Stimulated activated naive B cell treated with anti-CD40 and anti-IgM and Interleukin-4, amounts not matched to agents 10 μg/mL and 1 μg/mL and 100 μg/mL, for 72 hours (primary cell): ENCODE results near the gene UBE2D2.
"Not testable (repeated sequence)": the region's sequence is repeated elsewhere in the genome, so short reads cannot be mapped to it uniquely, and the experiment has no call there.

Experiments used
- ATAC-seq, 2 donors: fragments of 150-1000 bp; cut with Tn5 transposase; replicated peaks; 2 replicates each; pipeline ENCODE4 v1.10.0; 2021; ENCODE audit warnings: moderate library complexity in 1 of 2
- DNase-seq: peaks from one replicate; pipeline ENCODE4 v3.0.0; 2021
- H3K27ac Mint-ChIP-seq: one replicate; pipeline ENCODE4 v1.8.0; 2022; ENCODE audit warnings: mild to moderate bottlenecking, mixed read lengths
- H3K27me3 Mint-ChIP-seq, 2 donors: one replicate each; pipeline ENCODE4 v1.8.0; 2022; ENCODE audit warnings: mixed read lengths in 2 of 2
- H3K36me3 Mint-ChIP-seq, 2 donors: one replicate each; pipeline ENCODE4 v1.8.0; 2022; ENCODE audit warnings: mixed read lengths in 2 of 2, mild to moderate bottlenecking in 1 of 2
- H3K4me1 Mint-ChIP-seq, 2 donors: one replicate each; pipeline ENCODE4 v1.8.0; 2022; ENCODE audit warnings: mixed read lengths in 2 of 2, mild to moderate bottlenecking in 1 of 2
- H3K4me3 Mint-ChIP-seq, 2 donors: one replicate each; pipeline ENCODE4 v1.8.0; 2022; ENCODE audit warnings: mild to moderate bottlenecking in 2 of 2, mixed read lengths in 2 of 2, moderate library complexity in 1 of 2
- H3K9me3 Mint-ChIP-seq, 2 donors: one replicate each; pipeline ENCODE4 v1.8.0; 2022; ENCODE audit warnings: mixed read lengths in 2 of 2, mild to moderate bottlenecking in 1 of 2

Gene UBE2D2

DNA sequence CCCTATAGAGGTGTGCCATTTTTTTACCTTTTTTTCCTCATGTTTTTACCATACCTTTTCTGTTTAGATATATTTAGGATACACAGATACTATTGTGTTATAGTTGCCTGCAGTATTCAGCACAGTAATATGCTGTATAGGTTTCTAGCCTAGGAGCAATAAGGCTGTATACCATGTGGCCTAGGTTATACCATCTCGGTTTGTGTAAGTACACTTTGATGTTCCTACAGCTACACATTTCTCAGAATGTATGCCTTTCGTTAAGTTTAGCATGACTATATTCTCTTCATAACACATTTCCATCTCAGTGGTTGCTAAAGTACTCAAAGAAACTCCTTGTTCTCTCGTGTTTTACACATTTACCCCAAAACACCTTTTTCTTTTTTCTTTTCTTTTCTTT, 23.0 kb downstream of the UBE2D2 start:
- H3K27me3 Mint-ChIP-seq = no peaks in the 10 kb centered on the region
- H3K4me3 Mint-ChIP-seq = no peak overlapping the region
- no peak overlapping the region for H3K27ac Mint-ChIP-seq
- peaks cover 28 to 61% of the 10 kb centered on the region in 2 donors for H3K4me1 Mint-ChIP-seq
- H3K9me3 Mint-ChIP-seq = no peaks in the 10 kb centered on the region
- ATAC-seq (no peak), DNase-seq (no peak)
- H3K36me3 Mint-ChIP-seq = peaks cover 16 to 36% of the 10 kb centered on the region in 2 donors

DNA sequence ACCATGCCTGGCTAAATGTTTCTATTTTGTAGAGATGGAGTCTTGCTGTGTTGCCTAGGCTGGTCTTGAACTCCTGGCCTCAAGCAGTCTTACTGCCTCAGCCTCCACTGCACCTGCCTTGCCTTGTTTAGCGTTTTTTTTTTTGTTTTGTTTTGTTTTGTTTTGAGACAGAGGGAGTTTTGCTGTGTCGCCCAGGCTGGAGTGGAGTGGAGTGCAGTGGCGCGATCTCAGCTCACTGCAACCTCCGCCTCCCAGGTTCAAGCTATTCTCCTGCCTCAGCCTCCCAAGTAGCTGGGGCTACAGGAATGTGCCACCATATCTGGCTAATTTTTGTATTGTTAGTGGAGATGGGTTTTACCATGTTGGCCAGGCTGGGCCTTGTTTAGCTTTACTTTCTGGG, 27.0 kb downstream of the UBE2D2 start:
- Mint-ChIP-seq H3K36me3 (peaks cover 25 to 42% of the 10 kb centered on the region in 2 donors), H3K4me1 (peaks cover 34 to 77% of the 10 kb centered on the region in 2 donors)
- H3K27me3 Mint-ChIP-seq, H3K4me3 Mint-ChIP-seq, H3K9me3 Mint-ChIP-seq, DNase-seq, H3K27ac Mint-ChIP-seq, ATAC-seq: not testable (repeated sequence)

DNA sequence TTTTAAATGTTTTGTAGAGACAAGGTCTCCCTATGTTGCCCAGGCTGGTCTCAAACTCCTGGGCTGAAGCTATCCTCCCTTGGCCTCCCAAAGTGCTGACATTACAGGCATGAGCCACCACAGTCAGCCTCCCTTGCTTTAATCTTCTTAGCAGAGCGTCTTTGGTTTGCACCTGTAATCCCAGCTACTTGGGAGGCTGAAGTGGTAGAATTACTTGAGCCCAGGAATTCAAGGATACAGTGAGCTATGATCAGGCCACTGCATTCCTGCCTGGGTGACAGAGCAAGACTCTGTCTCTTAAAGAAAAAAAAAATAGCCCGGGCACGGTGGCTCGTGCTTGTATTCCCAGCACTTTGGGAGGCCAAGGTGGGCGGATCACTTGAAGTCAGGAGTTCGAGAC, 27.8 kb downstream of the UBE2D2 start:
- Mint-ChIP-seq H3K36me3 (peaks cover 25 to 39% of the 10 kb centered on the region in 2 donors), H3K4me3 (no peak overlapping the region), H3K27ac (peak overlapping the region; percentile 37), H3K27me3 (no peaks in the 10 kb centered on the region), H3K9me3 (no peaks in the 10 kb centered on the region), H3K4me1 (peaks cover 35 to 79% of the 10 kb centered on the region in 2 donors)
- ATAC-seq (no peak), DNase-seq (no peak)

DNA sequence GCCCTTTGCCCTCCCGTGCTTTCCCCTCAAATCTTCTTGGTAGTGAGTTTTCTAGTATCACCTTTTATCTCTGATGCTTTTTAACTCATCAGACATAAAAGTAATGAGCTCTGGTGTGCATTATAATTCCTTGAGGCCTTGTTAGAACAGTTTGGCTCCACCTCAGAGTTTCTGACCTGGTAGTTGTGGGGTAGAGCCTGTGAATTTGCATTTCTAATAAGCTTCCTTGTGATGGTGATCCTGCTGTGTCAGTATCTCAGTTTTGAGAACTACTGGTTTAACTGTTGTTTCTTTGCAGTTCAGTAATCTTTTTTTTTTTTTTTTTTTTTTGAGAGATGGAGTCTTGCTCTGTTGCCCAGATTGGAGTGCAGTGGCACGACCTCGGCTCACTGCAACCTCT, 31.1 kb downstream of the UBE2D2 start:
- Mint-ChIP-seq H3K27ac (peak overlapping the region; percentile 20), H3K27me3 (no peaks in the 10 kb centered on the region), H3K4me1 (peaks cover 29 to 74% of the 10 kb centered on the region in 2 donors), H3K36me3 (peaks cover 25 to 37% of the 10 kb centered on the region in 2 donors), H3K9me3 (no peaks in the 10 kb centered on the region), H3K4me3 (peak overlapping the region in 1 of 2 donors; percentile 32)
- DNase-seq = no peak
- peak; percentile 59 to 68 for ATAC-seq

DNA sequence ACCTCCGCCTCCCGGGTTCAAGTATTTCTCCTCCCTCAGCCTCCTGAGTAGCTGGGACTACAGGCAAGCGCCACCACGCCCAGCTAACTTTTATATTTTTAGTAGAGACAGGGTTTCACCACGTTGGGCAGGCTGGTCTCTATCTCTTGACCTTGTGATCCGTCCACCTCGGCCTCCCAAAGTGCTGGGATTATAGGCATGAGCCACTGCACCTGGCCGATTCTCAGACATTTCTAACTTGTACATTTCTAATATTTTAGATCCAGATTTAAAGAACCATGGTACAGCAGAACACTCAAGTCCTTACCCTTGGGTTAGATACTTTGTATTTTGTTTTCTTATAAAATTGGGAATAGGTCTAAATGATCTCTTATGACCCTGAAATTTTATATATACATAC, 31.9 kb downstream of the UBE2D2 start:
- H3K9me3 Mint-ChIP-seq, H3K27me3 Mint-ChIP-seq, DNase-seq, ATAC-seq, H3K4me3 Mint-ChIP-seq: not testable (repeated sequence)
- peaks cover 24 to 35% of the 10 kb centered on the region in 2 donors for H3K36me3 Mint-ChIP-seq
- peaks cover 26 to 68% of the 10 kb centered on the region in 2 donors for H3K4me1 Mint-ChIP-seq
- H3K27ac Mint-ChIP-seq = peak overlapping the region; percentile 20

DNA sequence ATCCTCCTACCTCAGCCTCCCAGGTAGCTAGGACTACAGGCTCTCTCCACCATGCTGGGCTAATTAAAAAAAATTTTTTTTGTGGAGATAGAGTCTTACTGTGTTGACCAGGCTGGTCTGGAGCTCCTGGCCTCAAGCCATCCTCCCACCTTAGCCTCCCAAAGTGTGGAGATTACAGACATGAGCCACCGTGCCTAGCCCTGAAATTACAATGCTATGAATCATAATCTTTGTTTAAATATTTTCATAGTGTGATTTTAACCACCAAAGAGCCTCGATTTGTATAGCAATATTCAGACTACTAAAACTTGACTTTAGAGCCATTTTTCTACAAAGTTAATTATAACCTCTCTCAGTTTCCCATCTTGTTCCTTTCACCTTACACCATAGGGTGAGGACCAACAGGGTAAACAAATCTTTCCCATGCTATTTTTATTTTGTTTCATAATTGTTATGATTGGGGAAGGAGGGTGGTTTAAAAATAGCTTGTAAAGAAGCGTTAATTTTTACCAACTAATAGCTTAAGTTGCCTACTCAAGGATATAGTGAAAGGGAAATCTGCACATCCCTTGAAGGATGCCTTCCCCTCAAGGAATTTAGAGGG, 32.7 kb downstream of the UBE2D2 start:
- ATAC-seq (no peak), DNase-seq (no peak)
- Mint-ChIP-seq H3K27me3 (no peaks in the 10 kb centered on the region), H3K4me1 (peaks cover 23 to 62% of the 10 kb centered on the region in 2 donors), H3K36me3 (peaks cover 22 to 30% of the 10 kb centered on the region in 2 donors), H3K27ac (no peak overlapping the region), H3K9me3 (no peaks in the 10 kb centered on the region), H3K4me3 (no peak overlapping the region)

DNA sequence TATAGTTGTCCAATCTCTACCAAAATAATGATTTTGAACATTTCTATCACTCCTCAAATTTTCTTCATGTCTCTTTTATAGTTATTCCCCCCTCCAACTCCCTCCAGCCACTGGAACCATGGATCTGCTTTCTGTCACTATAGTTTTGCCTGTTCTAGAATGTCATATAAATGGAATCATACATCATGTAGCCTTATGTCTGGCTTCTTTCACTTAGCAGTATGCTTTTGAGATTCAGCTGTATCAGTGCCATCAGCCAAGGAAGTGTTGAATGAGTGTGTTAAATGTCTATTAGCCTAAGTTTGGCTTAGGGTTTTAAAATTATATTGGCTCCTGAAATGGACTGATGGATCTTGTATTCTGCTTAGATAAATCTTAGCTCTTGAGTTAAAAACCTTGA, 36.0 kb downstream of the UBE2D2 start:
- peaks cover 16 to 29% of the 10 kb centered on the region in 2 donors for H3K4me1 Mint-ChIP-seq
- H3K36me3 Mint-ChIP-seq = peaks cover 20 to 22% of the 10 kb centered on the region in 2 donors
- ATAC-seq = no peak
- no peaks in the 10 kb centered on the region for H3K27me3 Mint-ChIP-seq
- no peak overlapping the region for H3K4me3 Mint-ChIP-seq
- no peaks in the 10 kb centered on the region for H3K9me3 Mint-ChIP-seq
- H3K27ac Mint-ChIP-seq = no peak overlapping the region
- no peak for DNase-seq

DNA sequence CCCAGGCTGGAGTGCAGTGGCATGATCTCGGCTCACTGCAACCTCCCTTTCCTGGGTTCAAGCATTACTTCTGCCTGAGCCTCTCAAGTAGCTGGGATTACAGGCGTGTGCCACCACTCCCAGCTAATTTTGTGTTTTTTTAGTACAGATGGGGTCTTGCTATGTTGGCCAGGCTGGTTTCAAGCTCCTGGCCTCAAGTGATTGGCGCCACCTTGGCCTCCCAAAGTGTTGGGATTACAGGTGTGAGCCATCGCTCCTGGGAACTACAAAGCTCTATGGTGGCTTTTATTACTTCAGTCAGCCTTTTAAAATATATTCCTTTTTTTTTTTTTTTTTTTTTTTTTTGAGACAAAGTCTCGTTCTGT, 37.4 kb downstream of the UBE2D2 start:
- Mint-ChIP-seq H3K4me1 (peaks cover 14 to 19% of the 10 kb centered on the region in 2 donors), H3K36me3 (peaks cover 18 to 24% of the 10 kb centered on the region in 2 donors)
- H3K9me3 Mint-ChIP-seq, DNase-seq, ATAC-seq, H3K4me3 Mint-ChIP-seq, H3K27ac Mint-ChIP-seq, H3K27me3 Mint-ChIP-seq: not testable (repeated sequence)

DNA sequence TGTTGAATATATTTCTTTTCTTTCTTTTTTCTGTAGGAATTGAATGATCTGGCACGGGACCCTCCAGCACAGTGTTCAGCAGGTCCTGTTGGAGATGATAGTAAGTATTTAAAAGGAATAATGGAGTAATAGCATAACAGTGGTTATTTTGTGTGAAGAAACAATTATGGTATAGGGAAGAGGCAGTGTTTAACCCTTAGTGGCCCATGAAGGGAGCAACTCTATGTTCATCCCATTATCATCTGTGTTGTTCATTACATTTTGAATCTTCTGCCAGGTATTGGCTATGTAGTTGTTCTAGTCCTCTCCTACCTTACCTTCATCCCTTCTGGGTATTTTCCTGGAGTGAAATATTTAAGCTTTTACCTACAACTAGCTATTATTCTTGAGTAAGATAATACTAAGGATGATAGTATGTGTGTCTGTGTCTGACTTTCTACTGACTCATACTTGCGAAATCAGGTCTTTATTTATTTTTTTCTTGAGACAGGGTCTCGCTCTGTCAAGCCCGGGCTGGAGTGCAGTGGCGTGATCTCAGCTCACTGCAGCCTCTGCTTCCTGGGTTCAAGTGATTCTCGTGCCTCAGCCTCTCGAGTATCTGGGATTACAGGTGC, 39.3 kb downstream of the UBE2D2 start:
- H3K4me3 Mint-ChIP-seq = no peak overlapping the region
- H3K27me3 Mint-ChIP-seq = no peaks in the 10 kb centered on the region
- ATAC-seq (no peak), DNase-seq (no peak)
- no peaks in the 10 kb centered on the region for H3K9me3 Mint-ChIP-seq
- no peak overlapping the region for H3K27ac Mint-ChIP-seq
- H3K36me3 Mint-ChIP-seq = peaks cover 17 to 27% of the 10 kb centered on the region in 2 donors
- peaks cover 10 to 11% of the 10 kb centered on the region in 2 donors for H3K4me1 Mint-ChIP-seq

DNA sequence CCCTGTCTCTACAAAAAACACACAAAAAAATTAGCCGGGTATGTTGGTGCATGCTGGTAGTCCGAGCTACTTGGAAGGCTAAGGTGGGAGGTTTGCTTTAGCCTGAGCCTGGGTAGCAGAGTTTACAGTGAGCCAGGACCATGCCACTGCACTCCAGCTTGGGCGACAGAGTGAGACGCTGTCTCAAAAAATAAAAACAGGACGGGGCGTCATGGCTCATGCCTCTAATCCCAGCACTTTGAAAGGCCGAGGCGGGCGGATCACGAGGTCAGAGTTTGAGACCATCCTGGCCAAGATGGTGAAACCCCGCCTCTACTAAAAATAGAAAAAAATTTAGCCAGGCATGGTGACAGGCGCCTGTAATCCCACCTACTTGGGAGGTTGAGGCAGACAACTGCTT, 40.3 kb downstream of the UBE2D2 start:
- H3K27me3 Mint-ChIP-seq = no peaks in the 10 kb centered on the region
- DNase-seq (no peak), ATAC-seq (no peak)
- H3K4me3 Mint-ChIP-seq = no peak overlapping the region
- peaks cover 18 to 21% of the 10 kb centered on the region in 2 donors for H3K4me1 Mint-ChIP-seq
- no peaks in the 10 kb centered on the region for H3K9me3 Mint-ChIP-seq
- peaks cover 22 to 32% of the 10 kb centered on the region in 2 donors for H3K36me3 Mint-ChIP-seq
- no peak overlapping the region for H3K27ac Mint-ChIP-seq

DNA sequence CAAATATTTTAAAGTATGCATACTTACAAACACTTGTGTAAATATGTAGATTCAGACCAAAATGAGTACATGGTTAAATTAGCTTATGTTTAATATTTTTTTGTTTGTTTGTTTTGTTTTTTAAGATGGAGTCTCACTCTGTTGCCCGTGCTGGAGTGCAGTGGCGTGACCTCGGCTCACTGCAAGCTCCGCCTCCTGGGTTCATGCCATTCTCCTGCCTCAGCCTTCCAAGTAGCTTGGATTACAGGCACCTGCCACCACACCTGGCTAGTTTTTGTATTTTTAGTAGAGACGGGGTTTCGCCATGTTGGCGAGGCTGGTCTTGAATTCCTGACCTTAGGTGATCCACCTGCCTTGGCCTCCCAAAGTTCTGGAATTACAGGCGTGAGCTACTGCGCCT, 40.8 kb downstream of the UBE2D2 start:
- not testable (repeated sequence) for DNase-seq, ATAC-seq, H3K27me3 Mint-ChIP-seq, H3K4me3 Mint-ChIP-seq, H3K27ac Mint-ChIP-seq, H3K9me3 Mint-ChIP-seq
- peaks cover 22 to 31% of the 10 kb centered on the region in 2 donors for H3K36me3 Mint-ChIP-seq
- peaks cover 18 to 25% of the 10 kb centered on the region in 2 donors for H3K4me1 Mint-ChIP-seq

DNA sequence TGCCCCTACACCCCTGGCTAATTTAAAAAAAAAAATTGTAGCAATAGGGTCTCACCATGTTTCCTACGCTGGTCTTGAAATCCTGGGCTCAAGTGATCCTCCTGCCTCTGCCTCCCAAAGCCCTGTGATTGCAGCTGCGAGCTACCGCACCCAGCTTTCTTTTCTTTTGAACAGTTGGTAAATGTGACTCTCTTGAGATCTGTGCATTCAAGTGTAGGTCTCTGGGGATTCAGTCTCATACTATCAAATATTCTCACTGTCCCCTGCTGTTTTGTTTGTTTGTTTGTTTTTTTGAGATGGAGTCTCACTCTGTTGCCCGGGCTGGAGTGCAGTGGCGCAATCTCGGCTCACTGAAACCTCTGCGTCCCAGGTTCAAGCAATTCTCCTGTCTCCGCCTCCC, 44.7 kb downstream of the UBE2D2 start:
- Mint-ChIP-seq H3K4me3 (peak overlapping the region; percentile 47 to 50), H3K36me3 (peaks cover 25 to 37% of the 10 kb centered on the region in 2 donors), H3K27ac (peak overlapping the region; percentile 91), H3K4me1 (peaks cover 16 to 38% of the 10 kb centered on the region in 2 donors), H3K27me3 (no peaks in the 10 kb centered on the region), H3K9me3 (no peaks in the 10 kb centered on the region)
- peak; percentile 76 to 79 for ATAC-seq
- DNase-seq = no peak

DNA sequence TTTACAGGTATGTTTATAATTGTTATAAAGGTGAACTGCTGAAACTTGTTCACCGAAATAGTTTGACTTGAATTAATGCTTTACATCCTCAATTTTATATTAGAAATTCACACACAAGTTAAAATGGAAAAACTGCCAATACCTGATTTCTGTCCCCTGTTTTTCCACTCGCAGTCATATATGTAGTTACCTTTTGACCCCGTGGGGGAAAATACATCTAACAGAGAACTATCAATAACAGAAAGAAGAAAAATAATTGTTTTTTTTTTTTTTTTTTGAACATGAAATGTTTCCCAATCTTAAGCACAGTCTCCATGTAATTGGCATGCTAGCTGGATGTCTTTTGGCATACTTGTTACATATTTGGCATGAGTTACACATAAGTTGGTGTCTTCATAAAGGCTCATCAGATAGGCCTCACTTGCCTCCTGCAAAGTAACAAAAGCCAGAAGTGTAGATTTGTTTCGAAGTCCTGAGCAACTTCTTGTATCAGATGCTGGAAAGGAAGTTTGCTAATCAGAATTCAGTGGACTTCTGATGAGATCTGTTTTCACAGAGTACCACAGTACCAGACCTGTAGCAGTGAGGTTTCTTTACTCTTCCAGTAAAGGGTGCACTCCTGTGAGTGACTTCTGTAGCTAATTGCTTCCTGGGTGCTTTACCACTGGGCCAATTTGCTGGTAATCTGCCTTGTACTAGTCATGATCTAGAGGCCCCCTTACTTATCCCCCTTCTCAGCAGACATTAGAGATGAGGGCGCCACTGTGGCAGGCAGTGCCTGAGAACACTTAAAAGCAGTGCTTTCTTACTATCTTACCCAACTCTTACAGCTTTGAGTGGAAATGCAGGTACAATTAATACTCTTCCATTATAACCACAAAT, 50.8 kb downstream of the UBE2D2 start:
- Mint-ChIP-seq H3K4me1 (peaks cover 9 to 29% of the 10 kb centered on the region in 2 donors), H3K27me3 (no peaks in the 10 kb centered on the region), H3K27ac (peak overlapping the region; percentile 51), H3K36me3 (peaks cover 16 to 23% of the 10 kb centered on the region in 2 donors), H3K9me3 (no peaks in the 10 kb centered on the region), H3K4me3 (no peak overlapping the region)
- DNase-seq (no peak), ATAC-seq (peak in 1 of 2 donors; percentile 76)

DNA sequence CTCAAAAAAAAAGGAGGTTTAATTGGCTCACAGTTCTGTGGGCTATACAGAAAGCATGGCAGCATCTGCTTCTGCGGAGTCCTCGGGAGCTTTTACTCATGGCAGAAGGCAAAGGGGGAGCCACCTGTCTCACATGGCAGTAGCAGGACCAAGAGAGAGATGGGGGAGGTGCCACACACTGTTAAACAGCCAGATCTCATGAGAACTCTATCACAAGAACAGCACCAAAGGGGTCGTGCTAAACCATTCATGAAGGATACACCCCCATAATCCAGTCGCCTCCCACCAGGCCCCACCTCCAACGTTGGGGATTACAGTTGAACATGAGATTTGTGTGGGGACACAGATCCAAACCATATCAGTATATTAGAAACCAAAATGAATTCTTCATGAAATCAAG, 58.7 kb downstream of the UBE2D2 start:
- Mint-ChIP-seq H3K27ac (peak overlapping the region; percentile 14), H3K36me3 (peaks cover 28 to 35% of the 10 kb centered on the region in 2 donors), H3K27me3 (no peaks in the 10 kb centered on the region), H3K4me1 (peaks cover 0 to 3% of the 10 kb centered on the region in 2 donors), H3K4me3 (no peak overlapping the region), H3K9me3 (no peaks in the 10 kb centered on the region)
- ATAC-seq (no peak), DNase-seq (no peak)
